AG09319 (cell line): ENCODE measurements around the gene PNKD.

Experiments
- DNase-seq: peaks from one replicate; pipeline ENCODE4 v3.0.0-alpha.2; 2010; ENCODE audit warnings: low read depth; ENCODE audit errors: extremely low read depth
- TF ChIP-seq, protein P1 (sequence below): IDR thresholded peaks from 2 replicates; pipeline ENCODE4 v1.5.1; 2011; ENCODE audit warnings: low read depth, mild to moderate bottlenecking, inconsistent platforms, low read length, moderate library complexity

PNKD gene

DNA sequence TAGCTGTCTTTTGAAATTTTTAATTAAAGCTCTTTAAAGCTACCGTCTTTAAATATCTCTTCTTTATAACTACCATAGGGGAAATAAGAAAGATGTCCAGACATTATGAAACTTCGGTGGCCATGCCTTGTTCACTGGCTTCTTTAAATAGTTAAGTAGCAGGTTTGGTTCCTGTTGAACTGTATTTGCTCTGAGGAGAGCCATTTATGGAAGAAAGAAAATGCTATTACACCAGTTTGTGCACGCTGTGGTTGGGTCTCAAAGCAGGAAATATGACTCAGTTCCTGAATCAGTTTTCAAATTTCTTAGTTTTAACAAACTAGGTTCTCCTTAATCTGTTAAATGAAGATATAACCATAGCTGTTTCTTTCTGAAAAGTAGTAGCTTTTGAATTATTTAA, 41.1 kb upstream of the PNKD start:
- peak; percentile 37 for DNase-seq
- TF ChIP-seq, protein P1, sequence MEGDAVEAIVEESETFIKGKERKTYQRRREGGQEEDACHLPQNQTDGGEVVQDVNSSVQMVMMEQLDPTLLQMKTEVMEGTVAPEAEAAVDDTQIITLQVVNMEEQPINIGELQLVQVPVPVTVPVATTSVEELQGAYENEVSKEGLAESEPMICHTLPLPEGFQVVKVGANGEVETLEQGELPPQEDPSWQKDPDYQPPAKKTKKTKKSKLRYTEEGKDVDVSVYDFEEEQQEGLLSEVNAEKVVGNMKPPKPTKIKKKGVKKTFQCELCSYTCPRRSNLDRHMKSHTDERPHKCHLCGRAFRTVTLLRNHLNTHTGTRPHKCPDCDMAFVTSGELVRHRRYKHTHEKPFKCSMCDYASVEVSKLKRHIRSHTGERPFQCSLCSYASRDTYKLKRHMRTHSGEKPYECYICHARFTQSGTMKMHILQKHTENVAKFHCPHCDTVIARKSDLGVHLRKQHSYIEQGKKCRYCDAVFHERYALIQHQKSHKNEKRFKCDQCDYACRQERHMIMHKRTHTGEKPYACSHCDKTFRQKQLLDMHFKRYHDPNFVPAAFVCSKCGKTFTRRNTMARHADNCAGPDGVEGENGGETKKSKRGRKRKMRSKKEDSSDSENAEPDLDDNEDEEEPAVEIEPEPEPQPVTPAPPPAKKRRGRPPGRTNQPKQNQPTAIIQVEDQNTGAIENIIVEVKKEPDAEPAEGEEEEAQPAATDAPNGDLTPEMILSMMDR: no peak

DNA sequence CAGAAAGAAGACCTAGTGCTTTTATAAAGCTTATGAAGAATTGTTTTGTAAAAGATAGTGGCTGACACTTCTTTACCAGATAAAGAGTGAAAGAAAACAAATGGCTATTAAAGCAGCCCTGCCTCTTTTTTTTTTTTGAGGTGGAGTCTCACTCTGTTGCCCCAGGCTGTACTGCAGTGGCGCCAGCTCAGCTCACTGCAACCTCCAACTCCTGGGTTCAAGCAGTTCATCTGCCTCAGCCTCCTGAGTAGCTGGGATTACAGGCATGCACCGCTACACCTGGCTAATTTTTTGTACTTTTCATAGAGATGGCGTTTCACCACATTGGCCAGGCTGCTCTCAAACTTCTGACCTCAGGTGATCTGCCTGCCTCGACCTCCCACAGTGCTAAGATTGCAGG, 40.5 kb upstream of the PNKD start:
- TF ChIP-seq, protein P1: no peak
- DNase-seq: no peak

DNA sequence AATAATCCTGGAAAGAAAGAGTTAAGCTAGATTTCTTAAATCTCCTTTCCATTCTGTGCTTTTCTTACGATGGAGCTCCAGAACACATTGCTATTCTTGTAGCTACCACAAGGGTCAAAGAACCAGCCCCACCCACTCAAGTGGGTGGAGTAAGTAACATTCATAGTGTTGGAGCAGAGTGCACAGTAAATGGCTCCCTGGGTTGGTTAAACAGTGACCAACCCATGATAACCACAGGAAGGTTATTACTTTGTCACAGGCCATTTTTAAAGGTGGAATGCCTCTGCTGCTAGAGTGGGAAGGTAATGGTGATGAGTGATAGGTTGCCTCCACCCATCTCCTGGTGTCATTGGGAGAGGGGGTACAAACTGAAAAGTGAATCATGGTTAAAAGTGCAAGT, 39.4 kb upstream of the PNKD start:
- TF ChIP-seq, protein P1: no peak; the same call in 1 of the 2 replicates
- DNase-seq: no peak

DNA sequence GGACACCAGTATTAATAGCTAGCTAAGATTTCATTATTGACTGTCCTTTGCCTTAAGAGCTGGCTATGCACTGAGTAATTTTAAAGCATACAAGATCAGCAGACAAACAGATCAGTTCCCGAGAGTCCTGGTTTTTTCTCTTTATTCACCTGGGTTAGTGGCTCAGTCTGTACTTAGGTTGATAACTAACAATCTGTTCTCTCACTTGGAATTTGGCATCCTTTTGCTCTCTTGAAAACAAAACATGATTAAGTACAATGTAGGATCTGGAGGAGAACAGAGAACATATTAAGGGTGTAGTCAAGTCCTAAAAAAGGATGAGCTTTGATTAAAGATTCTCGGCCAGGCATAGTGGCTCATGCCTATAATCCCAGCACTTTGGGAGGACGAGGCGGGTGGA, 36.8 kb upstream of the PNKD start:
- TF ChIP-seq, protein P1: no peak
- DNase-seq: no peak

DNA sequence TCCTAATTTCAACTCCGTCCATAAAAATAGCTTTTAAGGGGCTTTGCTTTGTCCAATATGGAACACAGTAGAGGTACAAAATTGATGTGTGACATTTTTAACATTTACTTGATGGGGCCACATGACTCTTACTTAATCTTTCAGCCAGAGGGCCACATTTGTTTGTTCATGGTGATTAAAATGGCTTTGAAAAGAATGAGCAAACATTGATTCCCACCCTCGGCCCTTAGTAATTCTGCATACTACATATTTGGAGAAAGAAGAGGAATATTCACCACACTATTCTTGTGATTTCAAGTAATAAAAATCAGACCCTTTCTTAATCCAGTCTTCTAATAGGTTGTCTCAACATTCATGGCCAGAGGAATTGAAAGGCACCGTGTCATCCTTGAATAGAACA, 35.8 kb upstream of the PNKD start:
- TF ChIP-seq, protein P1: no peak
- no peak for DNase-seq

GRCh38 chr2:218235017-218235416, 35.3 kb upstream of the PNKD start:
- TF ChIP-seq, protein P1: no peak
- no peak for DNase-seq

DNA sequence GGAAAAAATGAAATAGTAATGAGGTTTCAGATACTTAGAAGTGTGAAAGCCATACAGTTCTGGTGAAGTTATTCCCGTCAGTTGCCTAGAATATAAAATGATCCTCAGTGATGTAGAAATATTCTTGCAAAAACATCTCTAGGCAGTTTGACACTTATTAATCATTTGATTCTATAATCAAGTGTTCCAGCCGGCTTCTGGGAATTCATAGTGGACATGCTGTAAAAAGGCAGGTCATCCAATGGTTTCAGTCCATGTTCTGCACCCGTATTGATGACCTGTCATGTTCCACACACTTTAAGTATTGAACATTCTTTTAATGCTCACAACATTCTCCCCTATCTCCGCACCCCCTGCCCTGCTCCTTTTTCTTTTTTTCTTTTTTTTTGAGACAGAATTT, 33.5 kb upstream of the PNKD start:
- TF ChIP-seq, protein P1: no peak
- no peak for DNase-seq
